ENCODE measurements around the gene BICDL1.

Gene BICDL1

GRCh38 chr12:120094485-120094884, 105.4 kb downstream of the BICDL1 start:
- Mint-ChIP-seq H3K4me3 (no peak overlapping the region), H3K4me1 (no peaks in the 10 kb centered on the region), H3K9me3 (no peaks in the 10 kb centered on the region), H3K27me3 (no peaks in the 10 kb centered on the region), H3K27ac (no peak overlapping the region), H3K36me3 (peaks cover 2% of the 10 kb centered on the region)

GRCh38 chr12:120095331-120095730, 106.3 kb downstream of the BICDL1 start:
- H3K36me3 Mint-ChIP-seq, result peaks cover 2% of the 10 kb centered on the region
- no peaks in the 10 kb centered on the region for H3K9me3 Mint-ChIP-seq
- no peak overlapping the region for H3K27ac Mint-ChIP-seq
- H3K27me3 Mint-ChIP-seq, result no peaks in the 10 kb centered on the region
- no peaks in the 10 kb centered on the region for H3K4me1 Mint-ChIP-seq
- no peak overlapping the region for H3K4me3 Mint-ChIP-seq

- H3K27ac Mint-ChIP-seq, result no peak overlapping the region
- H3K36me3 Mint-ChIP-seq, result peaks cover 2% of the 10 kb centered on the region
- H3K9me3 Mint-ChIP-seq, result no peaks in the 10 kb centered on the region
These were observed 106.7 kb downstream of the BICDL1 start for GRCh38 chr12:120095736-120096135.

GRCh38 chr12:120096671-120097202, 107.7 kb downstream of the BICDL1 start:
- Mint-ChIP-seq H3K36me3 (no peaks in the 10 kb centered on the region), H3K27me3 (no peaks in the 10 kb centered on the region), H3K9me3 (no peaks in the 10 kb centered on the region), H3K4me3 (no peak overlapping the region), H3K4me1 (peaks cover 9% of the 10 kb centered on the region), H3K27ac (no peak overlapping the region)

More at GRCh38 chr12:120095736-120096135, 106.7 kb downstream of the BICDL1 start:
- no peak overlapping the region for H3K4me3 Mint-ChIP-seq
- H3K27me3 Mint-ChIP-seq, result no peaks in the 10 kb centered on the region
- H3K4me1 Mint-ChIP-seq, result peaks cover 3% of the 10 kb centered on the region

- no peaks in the 10 kb centered on the region for H3K27me3 Mint-ChIP-seq
- no peaks in the 10 kb centered on the region for H3K9me3 Mint-ChIP-seq
- no peak overlapping the region for H3K4me3 Mint-ChIP-seq
- H3K27ac Mint-ChIP-seq, result no peak overlapping the region
- H3K4me1 Mint-ChIP-seq, result peaks cover 10% of the 10 kb centered on the region
- no peaks in the 10 kb centered on the region for H3K36me3 Mint-ChIP-seq
These were observed 109.9 kb downstream of the BICDL1 start for GRCh38 chr12:120098756-120099470.

- Mint-ChIP-seq H3K36me3 (no peaks in the 10 kb centered on the region), H3K4me3 (no peak overlapping the region), H3K9me3 (no peaks in the 10 kb centered on the region), H3K27ac (peak overlapping the region; percentile 18), H3K27me3 (no peaks in the 10 kb centered on the region), H3K4me1 (peaks cover 10% of the 10 kb centered on the region)
These were observed 110.7 kb downstream of the BICDL1 start for GRCh38 chr12:120099738-120100137.

GRCh38 chr12:120100630-120101029, 111.6 kb downstream of the BICDL1 start:
- Mint-ChIP-seq H3K36me3 (peaks cover 2% of the 10 kb centered on the region), H3K4me1 (peaks cover 15% of the 10 kb centered on the region), H3K27ac (no peak overlapping the region), H3K27me3 (no peaks in the 10 kb centered on the region), H3K9me3 (no peaks in the 10 kb centered on the region), H3K4me3 (no peak overlapping the region)

GRCh38 chr12:120101182-120101581, 112.1 kb downstream of the BICDL1 start:
- Mint-ChIP-seq H3K27me3 (no peaks in the 10 kb centered on the region), H3K9me3 (no peaks in the 10 kb centered on the region), H3K4me3 (peak overlapping the region; percentile 30), H3K4me1 (peaks cover 20% of the 10 kb centered on the region), H3K36me3 (peaks cover 2% of the 10 kb centered on the region), H3K27ac (peak overlapping the region; percentile 75)

- Mint-ChIP-seq H3K4me1 (peaks cover 21% of the 10 kb centered on the region), H3K27me3 (no peaks in the 10 kb centered on the region), H3K27ac (peak overlapping the region; percentile 75), H3K9me3 (no peaks in the 10 kb centered on the region), H3K4me3 (peak overlapping the region; percentile 30), H3K36me3 (peaks cover 4% of the 10 kb centered on the region)
These were observed 112.6 kb downstream of the BICDL1 start for GRCh38 chr12:120101617-120102016.

- H3K4me3 Mint-ChIP-seq, result no peak overlapping the region
- H3K27ac Mint-ChIP-seq, result no peak overlapping the region
- peaks cover 21% of the 10 kb centered on the region for H3K4me1 Mint-ChIP-seq
- no peaks in the 10 kb centered on the region for H3K27me3 Mint-ChIP-seq
- peaks cover 4% of the 10 kb centered on the region for H3K36me3 Mint-ChIP-seq
- no peaks in the 10 kb centered on the region for H3K9me3 Mint-ChIP-seq
These were observed 113.4 kb downstream of the BICDL1 start for GRCh38 chr12:120102189-120103043.

GRCh38 chr12:120103044-120103338, 114.0 kb downstream of the BICDL1 start:
- Mint-ChIP-seq H3K4me3 (no peak overlapping the region), H3K27me3 (no peaks in the 10 kb centered on the region), H3K36me3 (peaks cover 6% of the 10 kb centered on the region), H3K9me3 (no peaks in the 10 kb centered on the region), H3K27ac (no peak overlapping the region), H3K4me1 (peaks cover 24% of the 10 kb centered on the region)

- Mint-ChIP-seq H3K27me3 (no peaks in the 10 kb centered on the region), H3K4me1 (peaks cover 28% of the 10 kb centered on the region), H3K27ac (no peak overlapping the region), H3K9me3 (no peaks in the 10 kb centered on the region), H3K36me3 (peaks cover 6% of the 10 kb centered on the region), H3K4me3 (no peak overlapping the region)
These were observed 114.3 kb downstream of the BICDL1 start for GRCh38 chr12:120103371-120103770.

- Mint-ChIP-seq H3K4me1 (peaks cover 48% of the 10 kb centered on the region), H3K27ac (no peak overlapping the region), H3K36me3 (peaks cover 8% of the 10 kb centered on the region), H3K27me3 (no peaks in the 10 kb centered on the region), H3K4me3 (no peak overlapping the region), H3K9me3 (no peaks in the 10 kb centered on the region)
These were observed 117.1 kb downstream of the BICDL1 start for GRCh38 chr12:120106151-120106550.

- no peaks in the 10 kb centered on the region for H3K9me3 Mint-ChIP-seq
- peaks cover 71% of the 10 kb centered on the region for H3K4me1 Mint-ChIP-seq
- no peaks in the 10 kb centered on the region for H3K27me3 Mint-ChIP-seq
- H3K4me3 Mint-ChIP-seq, result peak overlapping the region; percentile 30
- H3K27ac Mint-ChIP-seq, result peak overlapping the region; percentile 43
- peaks cover 10% of the 10 kb centered on the region for H3K36me3 Mint-ChIP-seq
These were observed 120.7 kb downstream of the BICDL1 start for GRCh38 chr12:120109570-120110267.

- Mint-ChIP-seq H3K4me3 (peak overlapping the region; percentile 51), H3K4me1 (peaks cover 76% of the 10 kb centered on the region), H3K27ac (peak overlapping the region; percentile 92), H3K27me3 (no peaks in the 10 kb centered on the region), H3K9me3 (no peaks in the 10 kb centered on the region), H3K36me3 (peaks cover 11% of the 10 kb centered on the region)
These were observed 121.8 kb downstream of the BICDL1 start for GRCh38 chr12:120110550-120111501.
